GM12875 (cell line): Measurements from ENCODE around the gene TDRD10.

Source experiments
- H3K4me3 ChIP-seq: one replicate; pipeline ENCODE4 v1.5.1; 2011; ENCODE audit warnings: low read depth, low read length, control low read depth
- CTCF ChIP-seq: IDR thresholded peaks from 2 replicates; pipeline ENCODE4 v1.5.1; 2011; ENCODE audit warnings: low read depth, mild to moderate bottlenecking, control low read depth, inconsistent platforms, low read length, moderate library complexity, borderline replicate concordance; ENCODE audit not compliant: insufficient read depth

The TDRD10 gene

GRCh38 chr1:154547105-154547732 is 45.2 kb downstream of the TDRD10 start:
- TF ChIP-seq CTCF: no peak
- no peak overlapping the region for H3K4me3 ChIP-seq

GRCh38 chr1:154548028-154548427 is 46.0 kb downstream of the TDRD10 start:
- H3K4me3 ChIP-seq: no peak overlapping the region
- TF ChIP-seq CTCF: no peak

GRCh38 chr1:154549202-154549770 is 47.3 kb downstream of the TDRD10 start:
- H3K4me3 ChIP-seq: no peak overlapping the region
- TF ChIP-seq CTCF: no peak

GRCh38 chr1:154550070-154550469 is 48.1 kb downstream of the TDRD10 start:
- TF ChIP-seq CTCF: no peak
- no peak overlapping the region for H3K4me3 ChIP-seq

- no peak overlapping the region for H3K4me3 ChIP-seq
These were observed 48.6 kb downstream of the TDRD10 start for GRCh38 chr1:154550657-154551056.

GRCh38 chr1:154551474-154551873 is 49.5 kb downstream of the TDRD10 start:
- H3K4me3 ChIP-seq: no peak overlapping the region
- no peak for TF ChIP-seq CTCF

More at GRCh38 chr1:154550657-154551056, 48.6 kb downstream of the TDRD10 start:
- TF ChIP-seq CTCF: no peak

GRCh38 chr1:154552036-154552435 is 50.0 kb downstream of the TDRD10 start:
- no peak for TF ChIP-seq CTCF
- no peak overlapping the region for H3K4me3 ChIP-seq
